ENCODE measurements around the gene EPHB1.
"Not testable (repeated sequence)": the region's sequence is repeated elsewhere in the genome, so short reads cannot be mapped to it uniquely, and the experiment has no call there.

Gene EPHB1

DNA sequence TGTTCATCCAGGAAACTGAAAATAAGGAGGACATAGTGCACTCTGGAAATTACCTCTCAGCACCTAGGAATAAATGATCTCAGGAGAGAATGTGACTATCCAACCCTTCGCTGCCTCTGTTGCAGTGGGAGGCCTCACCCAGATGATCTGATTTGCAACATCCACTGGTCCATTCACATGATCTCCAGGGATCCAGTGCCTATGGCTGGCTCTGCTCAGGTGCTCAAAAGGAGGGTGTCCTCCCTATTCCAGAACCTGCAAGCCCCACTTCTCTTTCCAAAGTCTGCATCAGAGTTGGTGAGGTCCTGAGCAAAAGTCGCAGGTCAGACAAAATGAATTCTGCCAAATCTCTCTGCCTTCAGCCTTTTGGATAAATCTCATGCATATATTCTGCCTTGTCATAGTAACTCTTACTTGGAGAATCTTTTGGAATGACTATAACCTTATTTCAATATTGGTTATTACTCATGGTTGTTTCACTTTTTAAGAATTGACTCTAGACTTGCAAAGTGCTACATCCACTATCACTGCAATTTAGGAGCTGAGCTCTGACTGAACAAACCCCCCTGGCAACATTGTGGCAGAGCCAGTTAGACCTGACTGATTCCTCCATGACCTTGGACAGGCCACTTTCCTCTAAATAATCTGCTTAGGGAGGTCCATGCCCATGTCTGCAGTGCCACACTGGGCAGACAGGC is 295.1 kb downstream of the EPHB1 start:
- no peak for DNase-seq

DNA sequence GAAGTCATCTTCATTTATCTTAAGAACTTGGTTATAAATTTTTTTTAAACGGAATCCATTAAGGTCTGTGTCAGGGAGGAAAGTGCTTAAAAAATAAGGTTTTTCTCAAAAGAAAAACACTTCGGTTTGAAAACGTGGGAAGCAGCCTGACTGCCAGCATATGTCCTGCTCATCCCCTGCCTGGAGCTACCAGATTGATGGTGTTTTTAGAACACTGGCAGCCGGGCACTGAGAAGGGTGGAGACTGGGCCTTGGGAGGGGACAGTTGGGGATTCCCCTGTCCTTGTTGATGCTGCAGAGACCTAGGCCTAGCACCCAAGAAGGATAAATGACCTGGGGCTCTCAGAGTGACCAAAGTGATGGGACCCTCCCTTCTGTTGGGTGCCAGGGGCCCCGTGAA is 296.9 kb downstream of the EPHB1 start:
- no peak for DNase-seq

DNA sequence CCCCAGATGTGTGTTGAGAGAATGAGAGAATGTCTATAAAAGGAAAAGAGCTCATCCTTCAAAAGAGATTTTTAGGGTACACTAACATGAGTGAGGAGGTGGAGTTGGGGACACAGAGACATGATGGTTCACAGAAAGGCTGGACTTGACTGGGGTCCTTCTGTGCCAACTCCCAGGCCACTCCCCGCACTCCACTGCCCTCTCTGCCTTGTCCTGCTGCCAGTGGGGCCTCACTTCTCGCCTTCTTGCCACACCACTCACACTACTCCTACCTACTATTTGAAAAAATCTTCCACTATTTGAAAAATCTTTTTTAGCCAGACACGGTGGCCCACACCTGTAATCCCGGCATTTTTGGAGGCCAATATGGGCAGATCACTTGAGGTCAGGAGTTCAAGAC is 298.1 kb downstream of the EPHB1 start:
- no peak for DNase-seq

DNA sequence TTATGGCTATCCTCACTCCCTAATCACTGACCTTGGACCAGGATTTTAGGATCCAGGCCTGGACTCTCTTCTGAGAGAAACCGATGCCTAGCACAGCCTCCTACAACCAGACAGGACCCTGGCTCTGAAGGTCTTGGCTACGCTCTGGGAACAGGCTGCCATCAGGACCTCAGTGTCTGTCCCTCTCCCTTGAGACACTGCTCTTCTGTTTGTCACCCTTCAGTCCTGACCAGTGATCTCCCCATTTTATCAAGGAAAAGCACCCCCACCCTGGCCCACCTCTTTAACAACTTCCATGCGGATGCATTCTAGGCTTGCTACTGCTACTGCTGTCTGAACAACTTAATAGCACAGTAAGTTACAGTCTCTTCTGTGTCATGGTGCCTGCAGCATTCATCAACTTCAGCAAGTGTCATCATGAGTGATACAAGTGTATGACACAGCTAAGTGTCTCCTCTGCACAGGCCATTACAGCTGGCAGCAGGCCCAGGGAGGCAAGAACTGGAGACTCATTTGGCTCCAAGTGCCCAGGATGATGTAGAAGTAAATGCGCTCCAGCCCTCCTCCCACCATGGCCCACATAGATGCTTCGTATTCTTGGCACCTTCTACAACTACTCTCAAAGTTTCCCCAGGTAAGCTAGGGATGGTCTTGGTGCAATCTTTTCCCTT is 302.4 kb downstream of the EPHB1 start:
- DNase-seq: no peak

DNA sequence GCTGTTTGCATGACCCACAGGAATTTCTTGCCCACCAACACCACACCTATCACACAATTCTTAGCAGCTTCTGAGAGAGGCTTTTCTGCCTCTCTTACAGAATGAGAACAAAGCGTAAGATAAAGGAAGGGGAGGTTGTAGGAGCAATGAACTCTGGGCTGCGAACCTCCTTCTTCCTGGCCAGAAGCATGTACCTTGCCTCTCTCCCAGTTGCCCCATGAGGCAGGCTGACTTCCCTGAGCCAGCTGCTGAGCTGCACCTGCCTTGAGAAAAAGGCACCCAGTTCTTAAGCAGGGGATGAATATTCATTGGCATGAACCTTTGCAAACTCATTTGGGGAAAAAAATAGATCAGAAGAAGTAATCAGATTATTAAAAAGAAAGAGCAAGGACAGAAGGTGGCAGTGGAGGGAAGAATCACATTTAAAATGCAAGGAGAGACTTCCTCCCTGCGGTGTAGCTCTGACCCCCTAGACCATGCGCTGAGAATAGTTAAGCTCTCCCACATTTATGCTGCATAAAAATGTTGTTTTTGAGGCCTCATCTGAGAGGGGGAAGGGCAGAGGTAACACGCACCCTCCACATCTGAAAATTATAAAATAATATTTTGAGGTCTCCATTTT is 304.8 kb downstream of the EPHB1 start:
- no peak for DNase-seq

DNA sequence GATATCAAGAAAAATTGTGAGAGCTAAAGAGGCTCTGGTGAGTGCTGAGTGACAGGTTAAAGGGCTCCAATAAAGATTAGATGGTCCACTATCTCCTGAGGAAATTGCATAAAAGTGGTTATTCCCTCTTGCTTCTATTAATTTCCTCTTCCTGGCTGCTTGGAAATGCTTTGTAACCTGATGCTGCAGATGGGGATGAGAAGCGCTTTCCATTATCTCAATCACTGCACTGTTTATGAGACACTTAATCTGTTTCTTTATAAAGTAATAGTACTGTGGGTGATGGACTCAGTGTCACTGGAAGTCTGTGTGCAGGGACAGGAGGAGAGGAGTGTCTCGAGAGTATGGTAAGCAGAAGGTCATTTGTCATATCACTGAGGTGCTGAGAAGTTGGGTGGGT is 305.3 kb downstream of the EPHB1 start:
- no peak for DNase-seq

DNA sequence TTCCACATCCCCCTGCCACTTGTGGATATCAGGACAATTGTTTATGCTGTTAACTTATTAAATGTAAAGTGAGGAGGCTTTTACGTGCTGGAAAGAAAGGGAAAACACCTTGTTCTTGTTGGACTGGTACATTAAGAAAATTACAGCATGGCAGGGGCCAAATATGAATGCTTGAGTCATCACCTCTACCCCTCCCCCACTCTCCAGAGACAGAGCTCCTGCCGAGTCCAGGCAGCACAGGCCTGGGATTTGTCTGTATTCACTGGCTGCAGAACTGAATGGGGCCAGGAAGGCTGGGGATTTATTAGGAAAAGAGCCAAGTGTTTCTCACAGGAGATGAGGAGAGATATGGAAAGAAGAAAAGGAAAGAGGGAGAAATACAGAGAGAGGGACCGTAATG is 308.9 kb downstream of the EPHB1 start:
- no peak for DNase-seq

DNA sequence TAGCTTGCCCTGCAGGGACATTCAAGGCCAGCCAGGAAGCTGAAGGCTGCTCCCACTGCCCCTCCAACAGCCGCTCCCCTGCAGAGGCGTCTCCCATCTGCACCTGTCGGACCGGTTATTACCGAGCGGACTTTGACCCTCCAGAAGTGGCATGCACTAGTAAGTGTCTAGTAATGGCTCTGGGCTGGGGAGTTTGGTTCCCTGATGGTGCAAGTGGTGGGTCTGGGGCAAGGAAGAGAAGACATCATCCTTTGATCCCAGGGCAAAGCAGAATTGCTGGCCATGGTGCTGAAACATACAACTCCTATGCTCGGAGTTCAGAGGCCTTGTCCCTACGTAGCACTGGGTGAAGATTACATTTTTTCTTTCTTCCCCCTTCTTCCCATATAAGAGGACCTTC is 311.4 kb downstream of the EPHB1 start:
- no peak for DNase-seq

DNA sequence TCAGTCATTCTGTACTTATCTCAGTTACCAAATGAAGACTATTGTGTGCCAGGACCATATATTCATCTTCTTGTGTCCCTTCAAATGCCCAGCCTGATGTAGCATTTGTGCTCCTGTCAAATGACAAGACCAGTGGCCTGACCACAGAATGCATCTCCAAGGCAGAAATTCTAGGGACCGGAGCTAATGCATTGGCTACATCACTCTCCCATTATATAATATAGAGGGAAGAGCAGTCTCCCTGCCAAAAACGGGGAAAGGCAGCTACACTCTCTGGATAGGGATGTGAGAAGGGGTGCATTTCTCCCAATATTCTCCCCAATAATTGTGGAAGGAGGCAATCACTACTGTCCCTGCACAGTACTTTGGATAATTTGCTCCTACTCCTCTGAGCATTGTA is 312.0 kb downstream of the EPHB1 start:
- no peak for DNase-seq

DNA sequence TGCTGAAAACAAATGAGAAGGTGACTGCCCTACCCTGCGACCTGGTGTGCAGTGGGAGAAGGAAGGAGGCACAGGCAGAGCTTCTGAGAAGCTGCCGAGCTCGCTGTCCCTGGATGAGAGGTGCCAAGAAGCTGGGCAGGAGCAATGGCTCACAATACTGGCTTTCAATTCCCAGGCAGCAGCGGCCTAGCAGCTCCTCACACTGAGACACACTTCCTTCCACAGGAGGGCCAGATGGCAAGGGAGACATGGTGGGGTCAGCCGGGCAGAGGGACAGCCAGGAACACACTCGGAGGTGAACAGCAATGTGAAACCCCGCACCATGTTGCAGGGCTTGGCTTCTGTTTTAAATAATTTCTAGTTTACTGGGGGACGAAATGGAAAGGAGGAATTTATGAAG is 314.6 kb downstream of the EPHB1 start:
- no peak for DNase-seq

DNA sequence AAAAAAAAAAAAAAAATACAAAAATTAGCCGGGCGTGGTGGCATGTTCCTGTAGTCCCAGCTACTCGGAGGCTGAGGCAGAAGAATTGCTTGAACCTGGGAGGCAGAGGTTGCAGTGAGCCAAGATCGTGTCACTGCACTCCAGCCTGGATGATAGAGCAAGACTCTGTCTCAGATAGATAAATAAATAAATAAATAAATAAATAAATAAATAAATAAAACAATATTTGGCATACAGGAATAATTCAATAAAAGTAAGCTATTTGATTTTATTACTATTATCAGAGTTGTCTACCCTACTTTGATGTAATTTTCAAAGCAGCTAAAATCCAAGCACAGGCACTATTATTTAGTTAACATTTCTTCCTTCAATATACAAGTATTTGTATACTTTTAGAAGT is 319.5 kb downstream of the EPHB1 start:
- DNase-seq: not testable (repeated sequence)

DNA sequence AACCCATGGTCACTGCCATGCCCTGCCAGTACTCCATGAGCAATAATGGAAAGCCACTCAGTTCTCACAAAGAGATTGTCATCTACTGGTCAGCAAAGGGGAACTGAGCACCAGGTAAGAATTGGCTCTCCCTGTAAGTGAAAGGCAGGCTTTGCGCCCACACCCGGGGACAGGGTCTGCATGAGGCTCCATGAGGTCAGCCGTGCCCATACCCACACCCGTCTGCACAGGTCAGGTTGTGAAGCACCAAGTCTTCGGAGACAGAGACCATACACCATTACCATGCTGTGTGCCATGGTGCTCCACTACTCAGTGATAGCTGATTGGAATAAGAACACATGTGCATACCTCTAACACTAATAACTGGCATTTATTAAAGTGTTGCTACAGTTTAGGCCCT is 322.9 kb downstream of the EPHB1 start:
- DNase-seq: no peak

DNA sequence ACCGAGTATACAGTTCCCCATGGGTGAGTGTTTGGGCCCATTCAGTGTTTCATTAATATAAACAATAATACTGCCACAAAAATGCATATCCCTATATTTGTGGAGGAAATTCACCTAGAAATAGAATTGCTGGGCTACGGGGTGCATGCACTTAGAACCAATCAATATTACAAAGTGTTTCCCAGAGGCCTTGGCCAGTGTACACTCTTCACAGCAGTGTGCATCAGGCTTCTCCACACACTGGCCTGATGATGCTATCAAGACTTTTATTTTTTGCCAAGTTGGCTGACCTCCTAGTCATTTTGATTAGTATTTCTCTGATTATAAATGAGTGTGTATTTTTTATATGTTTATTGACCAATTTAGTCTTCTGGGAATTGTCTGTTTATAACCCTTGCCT is 323.7 kb downstream of the EPHB1 start:
- no peak for DNase-seq

DNA sequence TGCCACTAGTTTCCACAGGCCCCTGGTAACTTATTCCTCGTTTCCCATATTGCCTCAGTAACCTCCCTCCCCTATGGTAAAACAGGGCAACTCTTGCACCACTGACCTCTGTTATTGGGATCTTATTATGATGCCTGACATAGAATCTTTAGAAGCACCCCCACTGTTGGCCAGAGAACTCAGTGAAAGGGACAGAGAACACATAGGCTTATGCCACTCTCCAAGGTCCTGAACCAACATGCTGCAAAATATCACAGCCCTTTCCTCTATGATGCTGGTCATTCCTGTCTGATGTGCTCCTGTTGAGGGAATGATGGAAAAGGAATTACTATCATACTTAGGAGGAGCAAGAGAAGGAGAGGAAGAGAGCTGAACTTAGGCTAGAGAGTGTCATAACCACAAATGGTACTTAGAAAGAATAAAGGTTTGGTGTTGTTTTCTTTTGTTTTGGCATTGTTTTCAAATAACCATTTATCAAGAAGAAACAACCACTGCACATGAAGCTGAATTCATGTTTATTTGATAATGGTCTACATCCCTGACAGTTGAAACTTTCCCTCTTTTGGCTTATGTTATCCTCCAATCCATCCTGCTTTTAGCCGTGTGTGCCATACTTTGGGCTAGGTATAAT is 330.2 kb downstream of the EPHB1 start:
- no peak for DNase-seq

DNA sequence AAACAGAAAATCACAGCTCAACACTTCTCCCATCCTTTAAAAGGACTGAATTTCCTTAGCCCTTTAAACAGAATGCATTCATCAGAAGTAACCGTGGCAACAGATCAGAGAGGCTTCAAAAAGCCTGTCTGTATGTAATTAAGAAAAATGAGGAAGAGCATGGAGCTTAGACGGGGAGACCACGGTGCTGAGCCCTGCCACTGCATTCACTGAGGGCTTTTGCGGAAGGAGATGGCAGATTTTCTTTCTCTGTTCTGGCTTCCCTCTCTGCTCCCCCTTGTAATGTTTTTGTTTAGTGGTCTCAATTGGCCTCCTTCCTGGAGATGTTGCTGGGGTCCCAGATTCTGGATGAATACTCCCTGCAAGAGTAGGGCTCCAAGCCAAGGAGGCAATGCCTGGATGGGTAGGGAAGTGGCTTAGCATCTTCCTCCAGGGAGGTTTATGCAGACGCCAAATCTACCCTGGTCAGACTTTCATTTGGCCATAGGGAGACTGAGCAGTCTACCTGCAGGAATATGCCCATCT is 332.9 kb downstream of the EPHB1 start:
- no peak for DNase-seq

DNA sequence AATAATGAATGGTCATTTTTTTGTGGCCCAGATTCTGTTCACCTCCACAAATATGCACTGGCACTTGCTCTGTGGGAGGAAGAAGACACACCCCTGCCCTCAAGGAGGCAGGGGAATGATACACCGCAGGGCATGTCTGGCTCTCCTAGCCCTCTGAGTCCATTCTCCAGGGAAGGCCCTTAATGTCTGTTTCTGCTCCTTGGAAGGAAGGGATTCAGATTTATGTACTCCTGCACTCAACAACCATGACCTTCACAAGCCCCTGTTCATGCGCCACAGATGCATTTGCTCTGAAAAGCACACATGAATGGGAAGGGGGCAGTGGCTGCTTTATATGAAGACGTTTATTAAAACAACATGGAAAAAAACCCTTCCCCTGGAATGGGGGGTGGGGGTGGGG is 333.8 kb downstream of the EPHB1 start:
- DNase-seq: no peak

DNA sequence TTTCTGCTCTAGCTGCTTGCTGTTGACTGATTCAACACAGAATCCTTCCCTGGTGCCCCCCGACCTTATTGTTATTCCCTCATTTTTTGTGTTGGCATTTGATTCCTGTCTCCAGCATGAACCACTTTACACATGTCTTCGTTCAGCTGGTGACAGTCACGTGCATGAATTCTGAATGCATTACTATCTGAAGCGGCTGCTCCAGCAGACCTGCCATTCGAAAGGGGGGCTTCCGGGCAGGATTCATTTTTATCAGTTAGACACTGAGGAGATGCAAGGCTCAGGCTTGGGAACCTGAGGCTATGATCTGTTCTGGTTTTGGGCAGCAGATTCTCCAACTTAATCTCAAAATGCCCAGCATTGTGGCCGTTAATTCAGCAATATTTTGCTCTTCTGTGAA is 336.2 kb downstream of the EPHB1 start:
- no peak for DNase-seq

DNA sequence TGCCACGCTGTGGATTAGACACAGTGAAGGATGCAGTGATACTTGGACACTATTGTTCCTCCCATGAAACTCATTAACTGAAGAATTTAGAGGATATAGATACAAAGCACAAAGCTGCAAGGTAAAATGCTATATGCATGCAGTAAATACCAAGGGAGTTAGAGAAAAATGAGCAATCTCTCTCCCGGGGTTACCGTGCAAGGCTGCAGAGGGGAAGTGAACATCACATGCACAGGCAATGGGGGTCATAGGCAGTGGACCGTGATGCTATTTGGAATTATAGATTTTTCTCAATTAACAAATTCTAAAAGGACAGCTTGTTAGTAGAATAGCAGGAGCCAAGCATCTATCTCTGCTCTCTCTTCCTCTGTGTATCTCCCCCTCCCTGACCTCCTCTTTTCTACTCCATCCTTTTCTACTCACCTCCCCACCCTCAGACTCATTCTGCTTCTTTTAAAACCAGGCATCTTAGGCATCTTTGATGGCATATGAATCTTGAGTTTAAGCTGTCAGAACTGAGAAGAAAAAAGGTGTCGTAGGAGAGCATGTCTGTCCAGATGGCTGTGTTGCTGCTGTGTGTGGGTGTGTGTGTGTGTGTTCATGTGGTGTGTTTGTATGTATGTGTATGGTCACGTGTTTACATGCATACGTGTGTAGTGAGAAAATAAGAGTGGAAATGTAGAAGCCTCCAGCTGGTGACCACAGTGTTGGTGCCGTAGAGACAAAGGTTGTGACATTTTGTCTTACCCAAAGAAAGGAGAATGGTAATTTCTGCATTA is 339.0 kb downstream of the EPHB1 start:
- no peak for DNase-seq

DNA sequence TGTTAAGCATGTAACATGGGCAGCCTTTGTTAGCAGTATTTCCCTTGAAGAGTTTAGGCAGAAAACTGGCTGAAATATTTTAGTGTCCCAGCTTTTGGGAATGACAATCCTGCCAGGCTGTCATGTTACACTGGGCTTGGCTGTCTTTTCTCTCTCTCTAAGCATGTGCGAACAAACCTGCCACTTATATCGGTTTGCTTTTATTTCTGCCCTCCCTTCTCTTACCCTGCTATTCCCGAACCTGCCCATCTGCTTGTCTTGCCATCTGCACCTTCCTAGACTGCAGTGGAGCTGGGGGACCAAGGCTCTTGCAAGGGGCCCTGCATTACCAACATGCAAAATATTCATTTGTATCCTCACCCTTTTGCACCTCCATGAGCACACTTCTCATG is 339.6 kb downstream of the EPHB1 start:
- DNase-seq: no peak

DNA sequence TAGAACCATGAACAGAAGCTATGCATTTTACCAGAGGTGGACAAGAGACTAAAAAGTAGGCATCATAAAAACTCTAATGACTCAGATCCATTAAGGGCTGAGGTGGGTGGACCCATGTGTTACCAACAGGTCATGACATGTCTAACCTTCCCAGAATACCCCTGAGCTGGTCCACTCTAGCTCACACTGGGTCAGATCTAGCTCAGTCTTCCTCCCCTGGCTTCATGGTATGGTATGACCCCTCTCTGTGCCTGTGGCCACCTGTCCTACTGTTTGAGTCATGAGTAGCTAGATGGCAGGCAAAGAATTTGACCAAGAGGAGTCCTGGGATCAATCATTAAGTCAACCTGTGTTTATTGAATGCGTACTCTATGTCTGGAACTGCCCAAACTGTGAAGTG is 340.4 kb downstream of the EPHB1 start:
- DNase-seq: no peak

DNA sequence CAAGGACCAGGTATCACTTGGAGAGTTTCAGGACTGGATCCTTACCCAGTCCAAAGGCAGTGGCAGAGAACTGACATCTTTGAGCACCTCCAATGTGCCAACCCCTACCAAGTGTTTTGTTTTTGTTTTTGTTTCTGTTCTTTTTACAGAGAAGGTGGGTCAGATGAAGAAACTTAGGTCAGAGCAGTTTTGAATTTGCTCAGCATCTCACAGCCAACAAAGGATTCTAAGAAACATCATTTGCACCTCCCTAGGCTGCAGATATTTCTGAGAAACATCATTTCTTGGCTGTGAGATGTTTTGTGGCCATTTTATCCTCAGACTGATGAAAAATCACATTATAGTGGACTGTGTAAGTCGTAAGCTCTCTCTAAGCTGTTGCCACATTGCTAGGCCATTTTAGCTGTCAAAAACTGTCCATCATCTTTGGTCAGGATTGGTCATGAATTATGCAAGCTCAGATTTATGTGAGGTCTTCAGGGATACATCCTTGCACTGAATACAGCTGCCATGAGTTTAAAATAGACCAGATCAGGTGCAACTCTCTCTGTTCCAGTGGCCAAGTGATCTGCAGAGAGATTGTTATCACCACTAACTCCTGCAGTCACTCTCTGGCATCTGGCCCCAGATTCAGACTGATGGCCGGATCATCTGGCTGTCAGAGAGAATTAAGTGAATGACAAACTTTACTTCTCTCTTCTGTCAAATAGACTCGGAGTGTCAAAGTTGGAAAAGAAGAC is 341.5 kb downstream of the EPHB1 start:
- no peak for DNase-seq

DNA sequence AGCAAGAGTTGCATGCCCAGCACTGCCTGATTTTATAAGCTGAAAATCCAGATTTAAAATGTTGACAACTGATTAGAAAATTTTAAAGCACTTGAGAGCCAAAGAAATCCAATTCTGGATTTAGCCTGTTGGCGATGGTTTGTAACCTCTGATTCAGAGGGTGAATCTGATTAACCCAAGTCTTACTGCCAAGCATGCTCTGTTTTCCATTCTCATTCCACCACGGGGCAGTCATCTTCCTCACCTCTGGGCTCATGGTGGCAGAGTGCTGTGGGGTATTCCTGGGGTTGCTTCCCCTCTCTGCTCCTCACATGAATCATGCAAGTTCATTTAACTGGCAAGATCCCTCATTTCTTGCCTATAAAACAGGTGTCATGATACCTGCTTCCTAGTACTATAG is 342.2 kb downstream of the EPHB1 start:
- no peak for DNase-seq

Measured in activated CD4-positive, CD25-positive, alpha-beta regulatory T cell treated with anti-CD3 and anti-CD28 coated beads, Interleukin-2, amount 50 U/mL, for 72 hours (primary cell).